ENCODE results near the gene EXOC4.

EXOC4 gene

DNA sequence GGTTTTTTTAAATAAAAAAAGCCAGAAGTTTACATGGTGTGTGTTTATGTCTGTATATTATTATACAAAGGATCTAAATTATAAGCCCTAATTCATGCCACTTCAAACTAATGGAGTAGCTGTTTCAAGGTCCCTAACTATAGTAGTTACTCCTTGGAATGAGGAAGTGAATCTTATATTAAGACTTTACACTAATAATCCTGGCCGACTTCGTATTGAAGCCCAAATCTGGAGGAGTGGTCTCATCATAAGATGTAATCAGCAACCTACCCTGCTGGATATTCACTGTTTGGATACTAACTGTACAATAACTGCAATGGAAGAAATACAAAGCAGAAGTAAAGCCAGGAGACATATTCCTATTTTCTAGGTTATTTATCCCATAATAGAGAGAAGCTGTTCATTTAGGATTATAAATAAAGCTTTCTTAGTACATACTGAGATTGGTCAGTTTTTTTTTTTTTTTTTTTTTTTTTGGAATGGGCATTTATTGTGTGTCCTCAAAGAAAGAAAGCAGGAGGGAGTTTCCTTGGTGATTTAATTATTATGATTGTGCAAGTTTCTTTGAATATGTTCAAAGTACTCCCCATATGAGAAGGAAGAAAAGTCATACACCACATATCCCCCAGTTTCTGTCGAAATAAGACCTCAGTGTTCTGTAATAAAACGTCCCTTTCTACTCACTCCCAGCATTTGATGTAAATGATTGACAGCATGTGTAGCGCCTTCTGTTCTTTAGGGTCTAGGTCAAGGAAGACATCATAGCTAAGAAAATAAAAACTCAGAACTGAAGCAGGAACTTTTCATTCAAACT, 397.8 kb downstream of the EXOC4 start:
- no peaks in the 10 kb centered on the region for H3K36me3 ChIP-seq (ENCODE audit: control insufficient read depth in 4 of 4, insufficient read depth in 4 of 4, low read length in 3 of 4)
- WGBS (ENCODE audit: insufficient coverage): no CpG with 5 or more reads among the region's 5 CpGs
- CTCF ChIA-PET: interaction anchor here (0.9 kb wide), 1 partner anchor 12 kb away, joined by 3 read pairs; no protein-coding TSS in a partner anchor
- H3K4me1 ChIP-seq (ENCODE audit: control extremely low read depth in 1 of 4, control insufficient read depth in 4 of 4, insufficient read depth in 4 of 4, low read length in 3 of 4): peaks cover 0 to 13% (median 4%) of the 10 kb centered on the region in 4 experiments
- no peak overlapping the region for H3K4me3 ChIP-seq (ENCODE audit: control insufficient read depth in 1 of 7, extremely low read depth in 1 of 7, insufficient read depth in 4 of 7, low read depth in 2 of 7, low read length in 6 of 7)
- POLR2A ChIA-PET: no interaction called here
- H3K27ac ChIP-seq (ENCODE audit: insufficient read depth in 1 of 2, low read depth in 1 of 2, low read length in 2 of 2, poor library complexity in 1 of 2, severe bottlenecking in 2 of 2): no peak overlapping the region
- no peaks in the 10 kb centered on the region for H3K9me3 ChIP-seq (ENCODE audit: control extremely low read depth in 1 of 5, control insufficient read depth in 4 of 5, insufficient read depth in 2 of 5, low read depth in 1 of 5, low read length in 4 of 5)
- DNase-seq: peak in 2 of 3 donors; percentile 5 to 17
- H3K27me3 ChIP-seq (replicated peaks in 2 of 5; ENCODE audit: control insufficient read depth in 4 of 5, insufficient read depth in 5 of 5, low read length in 4 of 5): no peaks in the 10 kb centered on the region

DNA sequence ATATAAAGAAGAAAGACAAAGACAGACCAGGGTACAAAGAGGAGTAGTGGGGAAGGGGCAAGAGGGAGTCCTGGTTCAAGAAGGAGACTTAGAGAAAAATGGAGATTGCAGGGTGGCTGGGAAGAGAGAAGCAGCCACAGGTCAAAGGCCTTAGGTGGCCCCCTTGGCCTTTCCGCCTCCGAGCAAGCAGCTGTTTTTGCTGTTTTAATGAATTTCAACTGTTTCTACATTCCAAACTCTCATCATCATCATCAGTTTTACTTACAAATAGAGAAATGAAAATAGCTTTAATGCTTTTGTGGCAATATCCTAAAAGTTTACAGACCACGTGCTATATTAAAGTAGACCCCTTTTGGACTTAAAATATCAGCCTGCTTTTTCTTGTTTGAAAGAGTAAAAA, 399.7 kb downstream of the EXOC4 start:
- no peaks in the 10 kb centered on the region for H3K9me3 ChIP-seq (ENCODE audit: control extremely low read depth in 1 of 5, control insufficient read depth in 4 of 5, insufficient read depth in 2 of 5, low read depth in 1 of 5, low read length in 4 of 5)
- ChIA-PET POLR2A (no interaction called here), CTCF (no interaction called here)
- DNase-seq: no peak
- no peak overlapping the region for H3K27ac ChIP-seq (ENCODE audit: insufficient read depth in 1 of 2, low read depth in 1 of 2, low read length in 2 of 2, poor library complexity in 1 of 2, severe bottlenecking in 2 of 2)
- no peaks in the 10 kb centered on the region for H3K27me3 ChIP-seq (replicated peaks in 2 of 5; ENCODE audit: control insufficient read depth in 4 of 5, insufficient read depth in 5 of 5, low read length in 4 of 5)
- WGBS (ENCODE audit: insufficient coverage): no CpG with 5 or more reads among the region's 3 CpGs
- no peak overlapping the region for H3K4me3 ChIP-seq (ENCODE audit: control insufficient read depth in 1 of 7, extremely low read depth in 1 of 7, insufficient read depth in 4 of 7, low read depth in 2 of 7, low read length in 6 of 7)
- no peaks in the 10 kb centered on the region for H3K36me3 ChIP-seq (ENCODE audit: control insufficient read depth in 4 of 4, insufficient read depth in 4 of 4, low read length in 3 of 4)
- no peaks in the 10 kb centered on the region for H3K4me1 ChIP-seq (ENCODE audit: control extremely low read depth in 1 of 4, control insufficient read depth in 4 of 4, insufficient read depth in 4 of 4, low read length in 3 of 4)

DNA sequence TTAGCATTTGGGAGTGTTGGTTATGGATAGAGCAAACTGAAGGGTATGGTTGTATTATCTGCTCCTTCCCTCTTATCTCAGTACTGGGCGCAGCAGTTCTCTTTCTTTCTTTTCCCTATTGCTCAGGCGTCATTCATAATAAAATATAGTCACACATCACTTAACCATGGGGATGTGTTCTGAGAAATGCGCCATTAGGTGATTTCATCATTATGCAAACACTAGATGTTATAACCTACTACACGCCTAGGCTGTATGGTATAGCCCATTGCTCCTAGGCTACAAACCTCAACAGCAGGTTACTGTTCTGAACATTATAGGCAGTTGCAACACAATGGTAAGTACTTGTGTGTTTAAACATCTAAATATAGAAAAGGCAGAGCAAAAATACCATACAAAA, 401.7 kb downstream of the EXOC4 start:
- Histone ChIP-seq H3K4me3 (ENCODE audit: control insufficient read depth in 1 of 7, extremely low read depth in 1 of 7, insufficient read depth in 4 of 7, low read depth in 2 of 7, low read length in 6 of 7) (no peak overlapping the region), H3K9me3 (ENCODE audit: control extremely low read depth in 1 of 5, control insufficient read depth in 4 of 5, insufficient read depth in 2 of 5, low read depth in 1 of 5, low read length in 4 of 5) (no peaks in the 10 kb centered on the region), H3K27me3 (replicated peaks in 2 of 5; ENCODE audit: control insufficient read depth in 4 of 5, insufficient read depth in 5 of 5, low read length in 4 of 5) (no peaks in the 10 kb centered on the region), H3K4me1 (ENCODE audit: control extremely low read depth in 1 of 4, control insufficient read depth in 4 of 4, insufficient read depth in 4 of 4, low read length in 3 of 4) (no peaks in the 10 kb centered on the region), H3K36me3 (ENCODE audit: control insufficient read depth in 4 of 4, insufficient read depth in 4 of 4, low read length in 3 of 4) (no peaks in the 10 kb centered on the region), H3K27ac (ENCODE audit: insufficient read depth in 1 of 2, low read depth in 1 of 2, low read length in 2 of 2, poor library complexity in 1 of 2, severe bottlenecking in 2 of 2) (no peak overlapping the region)
- 100% methylated on average over 1 of the region's 4 CpGs for WGBS (ENCODE audit: insufficient coverage)
- POLR2A ChIA-PET: no interaction called here
- CTCF ChIA-PET: no interaction called here
- no peak for DNase-seq

DNA sequence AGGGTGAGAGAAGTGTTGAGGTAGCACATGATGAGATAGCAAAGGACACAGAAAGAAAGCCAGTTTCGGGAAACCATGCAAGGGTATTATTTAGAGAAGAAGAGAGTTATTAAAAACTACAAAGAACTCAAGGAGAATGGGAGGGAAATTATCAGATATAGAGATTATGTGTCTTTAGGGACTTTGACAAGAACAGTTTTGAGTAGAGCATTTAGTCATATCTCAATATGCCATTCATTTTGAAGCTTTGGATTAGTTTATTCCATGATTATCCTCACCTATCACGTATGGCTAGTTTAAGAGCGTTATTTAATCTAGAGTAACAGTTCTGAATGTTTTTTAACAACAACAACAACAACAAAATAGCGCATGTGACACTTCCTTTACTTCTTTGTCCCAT, 409.4 kb downstream of the EXOC4 start:
- Histone ChIP-seq H3K27me3 (replicated peaks in 2 of 5; ENCODE audit: control insufficient read depth in 4 of 5, insufficient read depth in 5 of 5, low read length in 4 of 5) (no peaks in the 10 kb centered on the region), H3K27ac (ENCODE audit: insufficient read depth in 1 of 2, low read depth in 1 of 2, low read length in 2 of 2, poor library complexity in 1 of 2, severe bottlenecking in 2 of 2) (no peak overlapping the region), H3K4me1 (ENCODE audit: control extremely low read depth in 1 of 4, control insufficient read depth in 4 of 4, insufficient read depth in 4 of 4, low read length in 3 of 4) (no peaks in the 10 kb centered on the region), H3K36me3 (ENCODE audit: control insufficient read depth in 4 of 4, insufficient read depth in 4 of 4, low read length in 3 of 4) (peaks cover 0 to 2% (median 0%) of the 10 kb centered on the region in 4 experiments), H3K4me3 (ENCODE audit: control insufficient read depth in 1 of 7, extremely low read depth in 1 of 7, insufficient read depth in 4 of 7, low read depth in 2 of 7, low read length in 6 of 7) (no peak overlapping the region), H3K9me3 (ENCODE audit: control extremely low read depth in 1 of 5, control insufficient read depth in 4 of 5, insufficient read depth in 2 of 5, low read depth in 1 of 5, low read length in 4 of 5) (no peaks in the 10 kb centered on the region)
- no peak for DNase-seq
- CTCF ChIA-PET: interaction anchor here (0.9 to 1.4 kb wide), 2 partner anchors 11 to 12 kb away, joined by 3 read pairs; no protein-coding TSS in a partner anchor
- 100% methylated on average over 1 of the region's 4 CpGs for WGBS (ENCODE audit: insufficient coverage)
- POLR2A ChIA-PET: no interaction called here

DNA sequence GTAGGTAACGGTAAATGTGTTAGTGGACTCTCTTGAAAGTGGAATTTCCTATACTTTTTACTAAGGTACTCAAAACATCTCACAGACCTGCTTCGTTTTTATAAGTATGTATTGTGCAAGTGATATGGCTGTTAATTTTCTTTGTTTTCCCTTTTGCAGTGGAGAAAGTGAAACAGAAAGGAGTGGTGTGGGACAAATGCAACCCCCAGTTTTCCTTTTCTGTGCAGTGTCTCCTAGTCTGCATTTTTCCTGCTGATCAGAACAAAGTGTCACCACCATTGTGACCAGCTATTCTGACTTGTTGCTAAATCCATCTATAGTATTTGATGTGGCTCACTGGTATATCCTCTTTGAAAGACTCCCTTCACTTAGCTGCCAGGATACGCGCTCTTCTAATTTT, 410.0 kb downstream of the EXOC4 start:
- WGBS (ENCODE audit: insufficient coverage): 100% methylated on average over 2 of the region's 4 CpGs
- CTCF ChIA-PET: interaction anchor here (0.9 to 1.4 kb wide), 2 partner anchors 10 to 12 kb away, joined by 3 read pairs; no protein-coding TSS in a partner anchor

DNA sequence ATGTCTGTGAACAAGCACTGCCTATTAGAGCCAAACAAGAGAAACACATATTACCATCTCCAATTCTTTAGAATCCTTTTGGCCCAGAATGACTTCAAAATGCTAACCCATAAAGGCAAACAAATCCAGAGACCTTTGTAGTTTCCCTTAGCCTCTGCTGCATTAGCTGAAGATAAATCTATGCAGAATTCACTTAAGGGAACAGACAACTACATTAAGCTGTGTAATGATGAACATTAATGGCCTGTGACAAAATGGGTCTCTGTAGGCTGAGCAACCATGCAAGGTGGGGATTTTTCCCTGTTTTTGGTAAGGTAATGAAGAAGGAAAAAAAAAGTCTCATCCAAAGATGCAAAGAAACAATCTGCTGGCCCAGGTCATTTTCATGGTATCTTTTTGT, 411.6 kb downstream of the EXOC4 start:
- Histone ChIP-seq H3K36me3 (ENCODE audit: control insufficient read depth in 4 of 4, insufficient read depth in 4 of 4, low read length in 3 of 4) (peaks cover 0 to 2% (median 0%) of the 10 kb centered on the region in 4 experiments), H3K4me3 (ENCODE audit: control insufficient read depth in 1 of 7, extremely low read depth in 1 of 7, insufficient read depth in 4 of 7, low read depth in 2 of 7, low read length in 6 of 7) (no peak overlapping the region), H3K9me3 (ENCODE audit: control extremely low read depth in 1 of 5, control insufficient read depth in 4 of 5, insufficient read depth in 2 of 5, low read depth in 1 of 5, low read length in 4 of 5) (no peaks in the 10 kb centered on the region), H3K4me1 (ENCODE audit: control extremely low read depth in 1 of 4, control insufficient read depth in 4 of 4, insufficient read depth in 4 of 4, low read length in 3 of 4) (no peaks in the 10 kb centered on the region), H3K27ac (ENCODE audit: insufficient read depth in 1 of 2, low read depth in 1 of 2, low read length in 2 of 2, poor library complexity in 1 of 2, severe bottlenecking in 2 of 2) (no peak overlapping the region), H3K27me3 (replicated peaks in 2 of 5; ENCODE audit: control insufficient read depth in 4 of 5, insufficient read depth in 5 of 5, low read length in 4 of 5) (no peaks in the 10 kb centered on the region)
- ChIA-PET POLR2A (interaction anchor here (0.5 kb wide), 1 partner anchor 32 kb away, joined by 3 read pairs; no protein-coding TSS in a partner anchor), CTCF (no interaction called here)
- no peak for DNase-seq

More for the DNA sequence above, 410.0 kb downstream of the EXOC4 start:
- peaks cover 0 to 2% (median 0%) of the 10 kb centered on the region in 4 experiments for H3K36me3 ChIP-seq (ENCODE audit: control insufficient read depth in 4 of 4, insufficient read depth in 4 of 4, low read length in 3 of 4)
- DNase-seq: peak in 1 of 3 donors; percentile 14
- no peak overlapping the region for H3K27ac ChIP-seq (ENCODE audit: insufficient read depth in 1 of 2, low read depth in 1 of 2, low read length in 2 of 2, poor library complexity in 1 of 2, severe bottlenecking in 2 of 2)
- POLR2A ChIA-PET: interaction anchor here (0.6 kb wide), 1 partner anchor 52 kb away, joined by 7 read pairs; no protein-coding TSS in a partner anchor
- no peaks in the 10 kb centered on the region for H3K9me3 ChIP-seq (ENCODE audit: control extremely low read depth in 1 of 5, control insufficient read depth in 4 of 5, insufficient read depth in 2 of 5, low read depth in 1 of 5, low read length in 4 of 5)
- no peaks in the 10 kb centered on the region for H3K27me3 ChIP-seq (replicated peaks in 2 of 5; ENCODE audit: control insufficient read depth in 4 of 5, insufficient read depth in 5 of 5, low read length in 4 of 5)
- no peaks in the 10 kb centered on the region for H3K4me1 ChIP-seq (ENCODE audit: control extremely low read depth in 1 of 4, control insufficient read depth in 4 of 4, insufficient read depth in 4 of 4, low read length in 3 of 4)
- H3K4me3 ChIP-seq (ENCODE audit: control insufficient read depth in 1 of 7, extremely low read depth in 1 of 7, insufficient read depth in 4 of 7, low read depth in 2 of 7, low read length in 6 of 7): no peak overlapping the region

DNA sequence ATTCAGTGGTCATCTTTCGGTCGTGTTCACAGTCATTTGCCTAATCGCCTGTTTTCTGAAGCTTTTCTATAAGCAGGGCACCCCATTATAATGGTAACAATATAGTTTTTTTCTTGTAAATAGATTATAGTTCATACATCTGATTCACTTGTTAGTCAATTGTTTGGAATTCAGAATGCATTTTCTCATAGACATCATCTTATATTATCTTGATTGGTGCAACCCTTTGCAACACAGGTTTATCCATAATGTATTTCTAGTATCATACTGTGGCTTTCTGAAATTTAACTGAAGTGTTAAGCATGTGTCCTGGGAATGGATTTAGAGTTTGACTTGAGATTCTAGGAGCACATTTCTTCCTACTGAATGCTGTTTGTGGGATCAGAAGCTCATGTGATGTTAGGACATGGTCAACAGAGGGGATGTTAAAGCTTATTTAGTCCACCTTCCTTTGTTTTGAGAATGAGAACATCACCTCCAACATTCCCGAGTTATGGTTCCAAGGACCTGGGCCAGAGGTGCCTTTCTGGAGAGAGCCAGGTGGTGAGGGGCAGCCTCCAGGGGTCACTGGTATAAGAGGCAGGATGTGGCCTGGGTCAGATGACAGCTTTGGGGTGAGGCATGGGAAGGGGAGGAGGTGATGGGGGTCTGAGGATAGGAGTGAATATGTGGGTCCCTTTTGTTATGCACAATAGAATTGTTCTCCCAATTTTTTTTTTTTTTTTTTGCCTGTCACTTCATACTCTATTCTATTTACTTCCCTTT, 415.6 kb downstream of the EXOC4 start:
- POLR2A ChIA-PET: no interaction called here
- Histone ChIP-seq H3K27me3 (replicated peaks in 2 of 5; ENCODE audit: control insufficient read depth in 4 of 5, insufficient read depth in 5 of 5, low read length in 4 of 5) (no peaks in the 10 kb centered on the region), H3K4me3 (ENCODE audit: control insufficient read depth in 1 of 7, extremely low read depth in 1 of 7, insufficient read depth in 4 of 7, low read depth in 2 of 7, low read length in 6 of 7) (no peak overlapping the region), H3K9me3 (ENCODE audit: control extremely low read depth in 1 of 5, control insufficient read depth in 4 of 5, insufficient read depth in 2 of 5, low read depth in 1 of 5, low read length in 4 of 5) (no peaks in the 10 kb centered on the region), H3K36me3 (ENCODE audit: control insufficient read depth in 4 of 4, insufficient read depth in 4 of 4, low read length in 3 of 4) (peaks cover 0 to 2% (median 0%) of the 10 kb centered on the region in 4 experiments), H3K4me1 (ENCODE audit: control extremely low read depth in 1 of 4, control insufficient read depth in 4 of 4, insufficient read depth in 4 of 4, low read length in 3 of 4) (no peaks in the 10 kb centered on the region), H3K27ac (ENCODE audit: insufficient read depth in 1 of 2, low read depth in 1 of 2, low read length in 2 of 2, poor library complexity in 1 of 2, severe bottlenecking in 2 of 2) (no peak overlapping the region)
- WGBS (ENCODE audit: insufficient coverage): 100% methylated on average over 1 of the region's 4 CpGs
- CTCF ChIA-PET: no interaction called here
- DNase-seq: no peak
